Stimulated activated naive CD8-positive, alpha-beta T cell treated with anti-CD3 and anti-CD28 coated beads, Interleukin-15, Interleukin-2, amounts not matched to agents 100 ng/mL and 50 ng/mL, for 24 hours (primary cell): Measurements from ENCODE around the gene MYOM1.
"Not testable (repeated sequence)": the region's sequence is repeated elsewhere in the genome, so short reads cannot be mapped to it uniquely, and the experiment has no call there.

Experiments
- H3K27ac Mint-ChIP-seq: one replicate; pipeline ENCODE4 v1.8.0; 2021; ENCODE audit warnings: mild to moderate bottlenecking, mixed read lengths
- H3K27me3 Mint-ChIP-seq: one replicate; pipeline ENCODE4 v1.8.0; 2021; ENCODE audit warnings: mixed read lengths
- H3K36me3 Mint-ChIP-seq: one replicate; pipeline ENCODE4 v1.8.0; 2021; ENCODE audit warnings: low read depth, mixed read lengths
- H3K4me1 Mint-ChIP-seq: one replicate; pipeline ENCODE4 v1.8.0; 2021; ENCODE audit warnings: low read depth, mixed read lengths
- H3K4me3 Mint-ChIP-seq: one replicate; pipeline ENCODE4 v1.8.0; 2021; ENCODE audit warnings: mild to moderate bottlenecking, mixed read lengths
- H3K9me3 Mint-ChIP-seq: one replicate; pipeline ENCODE4 v1.8.0; 2021; ENCODE audit warnings: mixed read lengths

The MYOM1 gene

DNA sequence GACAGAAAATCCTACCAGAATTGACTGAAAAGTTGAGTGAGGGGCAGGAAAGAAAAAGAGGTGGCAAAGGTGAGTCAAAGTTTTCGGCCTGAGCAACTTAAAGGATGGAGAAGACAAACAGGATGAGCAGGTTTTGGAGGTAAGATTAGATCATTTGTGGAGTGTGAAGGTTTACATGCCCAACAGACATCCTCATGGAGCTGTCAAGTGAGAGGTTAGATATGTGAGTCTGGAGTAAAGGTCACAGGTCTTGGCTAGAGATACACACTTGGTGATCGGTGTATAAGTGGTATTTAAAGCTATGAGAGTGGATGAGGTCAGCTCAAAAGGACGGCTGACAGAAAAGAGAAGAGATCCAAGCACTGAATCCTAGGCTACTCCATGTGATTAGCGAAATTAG, 16.7 kb upstream of the MYOM1 start:
- Mint-ChIP-seq H3K9me3 (peaks cover 7% of the 10 kb centered on the region), H3K4me1 (no peaks in the 10 kb centered on the region), H3K27me3 (no peaks in the 10 kb centered on the region), H3K27ac (no peak overlapping the region), H3K36me3 (peaks cover 17% of the 10 kb centered on the region), H3K4me3 (no peak overlapping the region)

DNA sequence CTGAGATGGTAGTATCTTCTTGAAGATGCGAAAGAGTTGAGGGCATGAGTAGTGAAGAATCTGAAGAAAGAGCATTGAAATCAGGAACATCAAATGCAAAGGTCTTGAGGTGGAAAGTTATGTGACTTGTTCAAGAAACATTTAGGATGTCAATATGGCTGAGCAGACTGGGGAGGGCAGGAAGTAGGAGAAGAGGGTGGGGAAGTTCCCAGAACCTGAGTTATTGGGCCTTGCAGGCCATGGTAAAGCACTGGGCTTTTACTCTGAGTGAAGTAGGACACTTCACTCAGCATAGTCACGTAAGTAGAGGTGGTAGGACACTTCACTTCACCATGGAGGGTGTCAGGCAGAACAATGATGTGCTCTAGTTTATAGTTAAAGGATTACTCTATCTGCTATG, 16.1 kb upstream of the MYOM1 start:
- H3K36me3 Mint-ChIP-seq, result peaks cover 15% of the 10 kb centered on the region
- H3K9me3 Mint-ChIP-seq, result peaks cover 5% of the 10 kb centered on the region

DNA sequence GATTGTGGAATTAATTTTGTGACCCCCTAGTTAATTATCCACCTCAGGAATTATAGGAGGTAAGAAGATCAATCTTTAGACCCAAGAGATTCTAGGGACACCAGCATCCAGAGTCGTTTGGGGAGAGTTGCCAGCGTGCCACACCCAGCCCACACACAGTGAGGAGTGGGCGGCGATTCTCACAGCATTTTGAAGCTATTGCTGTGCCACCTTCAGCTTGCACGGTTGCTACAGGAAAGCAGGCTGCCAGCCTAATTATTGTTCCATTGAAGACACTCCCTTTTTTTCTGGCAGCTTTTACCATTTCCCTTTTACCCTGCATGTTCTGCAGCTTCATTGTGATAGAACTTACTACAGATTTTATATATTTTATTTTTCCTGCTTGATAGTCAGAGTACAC, 14.7 kb upstream of the MYOM1 start:
- Mint-ChIP-seq H3K4me1 (no peaks in the 10 kb centered on the region), H3K27ac (no peak overlapping the region), H3K4me3 (no peak overlapping the region), H3K36me3 (peaks cover 11% of the 10 kb centered on the region), H3K27me3 (no peaks in the 10 kb centered on the region), H3K9me3 (no peaks in the 10 kb centered on the region)

More for the DNA sequence above, 16.1 kb upstream of the MYOM1 start:
- Mint-ChIP-seq H3K27me3 (no peaks in the 10 kb centered on the region), H3K4me3 (no peak overlapping the region), H3K4me1 (no peaks in the 10 kb centered on the region), H3K27ac (no peak overlapping the region)

DNA sequence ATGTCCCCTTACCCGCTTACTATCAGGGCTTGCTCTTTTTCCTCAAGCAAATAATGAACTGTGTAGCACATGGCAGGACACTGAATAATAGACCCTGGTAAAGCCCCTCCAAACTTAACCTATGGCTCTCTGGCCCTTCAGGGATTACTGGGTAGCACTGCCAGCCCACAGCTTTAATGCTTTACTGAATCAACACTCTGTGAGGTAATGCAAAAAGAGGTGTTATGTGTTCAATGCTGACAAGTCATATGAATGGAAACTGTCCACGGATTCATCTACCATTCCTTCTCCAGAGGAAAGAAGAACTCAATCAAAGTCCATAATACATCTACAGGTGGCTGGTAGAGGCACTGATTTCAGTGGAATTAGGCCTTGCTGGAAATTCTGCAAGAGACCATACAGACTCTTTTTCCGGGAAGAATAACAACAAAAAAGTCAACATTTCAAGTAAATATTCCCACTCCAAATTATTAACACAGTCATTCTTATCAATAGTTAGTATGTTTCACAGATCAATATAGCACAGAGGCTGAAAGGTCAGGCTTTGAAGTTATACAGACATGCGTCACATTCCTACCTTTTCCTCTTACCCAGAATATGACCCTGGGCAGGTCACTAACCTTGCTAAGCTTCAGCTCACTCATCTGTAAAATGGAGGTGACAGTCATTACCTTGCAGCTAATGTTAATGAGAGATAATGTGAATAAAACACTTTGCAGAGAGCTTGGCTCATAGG, 13.8 kb upstream of the MYOM1 start:
- no peaks in the 10 kb centered on the region for H3K9me3 Mint-ChIP-seq
- H3K4me1 Mint-ChIP-seq, result no peaks in the 10 kb centered on the region
- H3K27ac Mint-ChIP-seq, result no peak overlapping the region
- H3K36me3 Mint-ChIP-seq, result peaks cover 7% of the 10 kb centered on the region
- no peak overlapping the region for H3K4me3 Mint-ChIP-seq
- no peaks in the 10 kb centered on the region for H3K27me3 Mint-ChIP-seq

DNA sequence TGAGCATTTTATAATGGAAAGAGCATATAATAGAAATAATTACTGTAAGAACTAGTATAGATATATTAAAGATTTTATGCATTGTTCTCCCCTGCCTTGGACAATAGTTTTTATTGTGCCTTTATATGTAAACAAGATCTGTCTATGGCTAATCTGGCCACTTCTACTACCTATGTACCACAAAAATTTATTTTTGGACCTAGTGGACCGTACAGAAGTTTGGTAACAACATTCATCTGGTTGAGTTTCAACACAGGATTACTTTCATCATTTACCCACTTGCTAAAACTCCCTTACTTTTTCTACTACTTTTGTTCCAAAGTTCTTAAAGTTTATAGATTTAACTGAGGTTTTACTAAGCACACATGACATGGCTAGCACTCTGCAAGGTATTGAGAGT, 13.2 kb upstream of the MYOM1 start:
- H3K27me3 Mint-ChIP-seq, result no peaks in the 10 kb centered on the region
- H3K36me3 Mint-ChIP-seq, result peaks cover 7% of the 10 kb centered on the region
- H3K27ac Mint-ChIP-seq, result no peak overlapping the region
- H3K9me3 Mint-ChIP-seq, result no peaks in the 10 kb centered on the region
- no peak overlapping the region for H3K4me3 Mint-ChIP-seq
- H3K4me1 Mint-ChIP-seq, result no peaks in the 10 kb centered on the region

DNA sequence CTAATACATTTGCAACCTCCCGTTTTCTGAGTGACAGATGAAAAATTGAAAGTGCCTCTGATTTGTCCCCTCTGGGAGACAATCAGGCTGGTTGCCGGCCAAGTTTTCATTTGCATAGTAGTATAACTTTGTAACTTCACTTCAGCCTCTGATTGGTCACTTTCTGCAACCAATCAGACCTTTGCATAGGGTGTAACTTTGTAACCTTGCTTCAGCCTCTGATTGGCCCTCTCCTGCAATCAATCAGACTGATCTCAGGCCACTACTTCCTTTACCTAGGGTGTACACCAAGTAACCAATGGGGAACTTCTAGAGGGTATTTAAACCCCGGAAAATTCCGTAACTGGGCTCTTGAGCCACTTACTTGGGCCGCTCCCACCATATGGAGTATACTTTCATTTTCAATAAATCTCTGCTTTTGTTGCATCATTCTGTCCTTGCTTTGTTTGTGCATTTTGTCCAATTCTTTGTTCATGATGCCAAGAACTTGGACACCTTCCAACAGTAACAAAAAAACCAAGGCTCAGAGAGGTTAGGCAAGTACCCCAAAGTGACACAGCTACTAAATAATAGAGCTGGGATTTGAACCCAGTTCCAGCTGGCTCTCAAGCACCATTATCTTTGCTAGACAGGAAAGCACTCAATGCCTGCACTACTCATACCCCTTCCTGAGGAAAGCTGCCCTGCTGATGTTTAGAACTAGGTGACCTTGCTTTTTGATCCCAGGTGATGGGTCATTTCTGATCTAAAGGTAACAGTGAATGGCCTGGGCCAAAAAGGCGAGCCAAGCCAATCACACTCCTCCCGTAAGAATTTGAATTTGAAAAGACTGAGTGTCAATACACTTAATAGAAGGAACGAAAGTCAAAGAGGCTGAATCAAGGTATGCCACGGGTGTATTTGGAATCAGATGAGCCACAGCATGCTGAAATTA, 10.9 kb upstream of the MYOM1 start:
- no peak overlapping the region for H3K4me3 Mint-ChIP-seq
- no peaks in the 10 kb centered on the region for H3K27me3 Mint-ChIP-seq
- H3K4me1 Mint-ChIP-seq, result no peaks in the 10 kb centered on the region
- H3K27ac Mint-ChIP-seq, result no peak overlapping the region
- H3K9me3 Mint-ChIP-seq, result no peaks in the 10 kb centered on the region
- peaks cover 7% of the 10 kb centered on the region for H3K36me3 Mint-ChIP-seq

DNA sequence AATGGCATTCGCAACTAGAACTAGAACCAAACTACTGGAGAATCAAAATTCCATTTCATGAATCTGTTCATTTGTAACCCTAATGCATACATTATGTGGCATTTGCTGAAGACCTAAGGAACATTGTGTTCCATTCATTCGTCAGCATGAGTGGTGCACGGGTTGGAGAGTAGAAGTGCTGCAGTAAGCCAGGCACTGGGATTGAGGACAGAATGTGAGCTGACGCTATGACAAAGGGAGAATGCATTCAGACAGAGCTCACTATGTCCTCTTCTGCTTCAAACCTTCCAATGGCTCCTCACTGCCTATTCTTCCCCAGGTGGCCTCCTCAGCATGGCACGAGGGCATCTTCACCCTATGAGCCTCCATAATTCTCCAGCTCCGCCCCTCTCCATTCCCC, 6.3 kb upstream of the MYOM1 start:
- no peak overlapping the region for H3K27ac Mint-ChIP-seq
- H3K36me3 Mint-ChIP-seq, result peaks cover 4% of the 10 kb centered on the region
- H3K4me1 Mint-ChIP-seq, result peaks cover 3% of the 10 kb centered on the region
- H3K4me3 Mint-ChIP-seq, result no peak overlapping the region
- no peaks in the 10 kb centered on the region for H3K27me3 Mint-ChIP-seq
- no peaks in the 10 kb centered on the region for H3K9me3 Mint-ChIP-seq

DNA sequence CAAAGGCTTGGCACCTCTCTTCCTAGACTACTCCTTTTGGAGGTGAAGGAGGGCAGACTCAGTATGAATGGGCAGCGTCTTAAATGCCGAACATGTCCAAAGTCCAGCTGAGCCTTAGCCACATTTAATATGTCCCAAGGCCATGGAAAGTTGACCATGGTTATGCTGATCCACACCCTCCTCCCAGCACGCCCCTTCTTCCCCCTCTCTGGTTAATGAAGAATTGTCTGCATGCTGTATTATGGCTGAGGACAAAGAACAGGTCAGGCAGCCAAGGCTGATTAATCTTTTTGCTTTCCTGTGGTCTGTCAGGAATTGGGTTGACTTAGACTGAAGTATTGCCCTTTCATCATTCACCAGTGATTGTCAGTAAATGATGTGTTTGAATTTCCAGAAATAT, 5.8 kb upstream of the MYOM1 start:
- H3K27me3 Mint-ChIP-seq, result no peaks in the 10 kb centered on the region
- no peak overlapping the region for H3K27ac Mint-ChIP-seq
- H3K4me1 Mint-ChIP-seq, result peaks cover 3% of the 10 kb centered on the region
- H3K36me3 Mint-ChIP-seq, result no peaks in the 10 kb centered on the region
- no peaks in the 10 kb centered on the region for H3K9me3 Mint-ChIP-seq
- H3K4me3 Mint-ChIP-seq, result no peak overlapping the region

DNA sequence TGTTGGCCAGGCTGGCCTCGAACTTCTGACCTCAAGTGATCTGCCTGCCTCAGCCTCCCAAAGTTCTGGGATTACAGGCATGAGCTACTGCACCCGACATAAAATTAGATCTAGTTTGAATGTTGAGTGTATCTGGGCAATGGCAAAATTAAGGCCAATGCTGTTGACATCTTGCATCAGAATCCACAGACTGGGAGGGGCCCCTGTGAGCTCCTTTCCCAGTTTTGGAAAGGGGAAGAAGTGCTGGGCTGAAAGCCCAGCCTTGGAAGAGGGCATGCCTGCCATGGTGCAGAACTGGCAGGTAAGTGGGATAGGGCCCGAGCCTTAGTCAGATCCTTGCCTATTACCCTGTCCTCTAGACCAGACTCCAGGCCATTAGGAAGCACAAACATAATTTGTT, 4.5 kb upstream of the MYOM1 start:
- H3K27ac Mint-ChIP-seq, result no peak overlapping the region
- H3K27me3 Mint-ChIP-seq, result no peaks in the 10 kb centered on the region
- H3K4me1 Mint-ChIP-seq, result peaks cover 3% of the 10 kb centered on the region
- H3K4me3 Mint-ChIP-seq, result no peak overlapping the region
- no peaks in the 10 kb centered on the region for H3K9me3 Mint-ChIP-seq
- H3K36me3 Mint-ChIP-seq, result no peaks in the 10 kb centered on the region

DNA sequence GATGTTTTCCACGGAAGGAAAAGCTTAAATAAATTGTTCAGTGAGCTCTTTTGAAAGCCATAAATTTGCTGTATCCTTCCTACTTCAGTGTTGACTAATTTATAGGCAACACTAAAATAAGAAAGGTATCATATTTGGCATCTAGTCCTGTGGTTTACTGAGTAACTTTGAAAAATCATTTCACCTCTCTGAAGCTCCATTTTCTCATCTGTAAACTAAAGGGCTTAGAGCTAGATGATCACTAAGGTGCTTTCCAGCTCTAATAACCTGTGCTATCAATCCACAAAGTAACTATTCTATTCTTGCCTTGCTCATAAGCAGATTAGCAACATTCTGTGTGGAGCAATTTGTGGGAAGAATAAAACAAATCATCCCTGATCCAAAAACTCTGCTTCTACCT, 3.6 kb upstream of the MYOM1 start:
- H3K4me3 Mint-ChIP-seq, result no peak overlapping the region

DNA sequence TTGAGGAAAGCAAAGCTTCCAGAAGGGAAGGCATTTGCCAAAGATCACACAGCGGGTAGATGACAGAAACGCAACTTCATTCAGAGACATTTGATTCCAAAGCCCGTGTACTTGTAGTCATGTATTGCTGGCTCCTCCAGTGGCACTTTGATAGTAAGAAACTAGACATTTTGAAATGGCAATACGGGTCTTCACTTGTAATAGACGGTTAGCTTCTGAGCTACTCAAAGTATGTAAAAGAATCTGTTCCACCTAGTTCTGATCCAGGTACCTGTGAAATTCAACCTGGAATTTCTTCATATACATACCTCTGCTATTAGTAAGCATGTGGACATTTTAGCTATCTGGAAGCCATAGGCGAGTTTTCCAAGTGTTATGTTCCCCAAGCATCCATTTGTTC, 1.7 kb upstream of the MYOM1 start:
- no peaks in the 10 kb centered on the region for H3K9me3 Mint-ChIP-seq
- H3K4me1 Mint-ChIP-seq, result peaks cover 3% of the 10 kb centered on the region
- no peak overlapping the region for H3K4me3 Mint-ChIP-seq
- no peaks in the 10 kb centered on the region for H3K36me3 Mint-ChIP-seq
- H3K27me3 Mint-ChIP-seq, result no peaks in the 10 kb centered on the region
- no peak overlapping the region for H3K27ac Mint-ChIP-seq

More for the DNA sequence above, 3.6 kb upstream of the MYOM1 start:
- no peaks in the 10 kb centered on the region for H3K36me3 Mint-ChIP-seq
- H3K9me3 Mint-ChIP-seq, result no peaks in the 10 kb centered on the region
- H3K27me3 Mint-ChIP-seq, result no peaks in the 10 kb centered on the region
- H3K4me1 Mint-ChIP-seq, result peaks cover 3% of the 10 kb centered on the region
- H3K27ac Mint-ChIP-seq, result no peak overlapping the region

DNA sequence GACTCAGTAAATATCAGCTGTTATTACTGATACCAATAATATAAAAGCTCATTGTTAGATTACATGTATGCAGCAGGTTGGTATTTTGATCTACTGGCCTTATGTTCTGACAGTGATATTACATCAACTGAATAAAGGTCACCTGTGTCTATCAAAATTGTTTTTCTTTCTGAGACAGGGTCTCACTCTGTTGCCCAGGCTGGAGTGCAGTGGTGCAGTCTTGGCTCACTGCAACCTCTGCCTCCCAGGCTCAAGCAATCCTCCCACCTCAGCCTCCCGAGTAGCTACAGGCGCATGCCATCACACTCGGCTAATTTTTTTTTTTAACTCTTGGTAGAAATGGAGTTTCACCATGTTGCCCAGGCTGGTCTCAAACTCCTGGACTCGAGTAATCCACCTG, 1.1 kb upstream of the MYOM1 start:
- H3K4me1 Mint-ChIP-seq, H3K9me3 Mint-ChIP-seq, H3K27ac Mint-ChIP-seq, H3K36me3 Mint-ChIP-seq, H3K27me3 Mint-ChIP-seq, H3K4me3 Mint-ChIP-seq: not testable (repeated sequence)

DNA sequence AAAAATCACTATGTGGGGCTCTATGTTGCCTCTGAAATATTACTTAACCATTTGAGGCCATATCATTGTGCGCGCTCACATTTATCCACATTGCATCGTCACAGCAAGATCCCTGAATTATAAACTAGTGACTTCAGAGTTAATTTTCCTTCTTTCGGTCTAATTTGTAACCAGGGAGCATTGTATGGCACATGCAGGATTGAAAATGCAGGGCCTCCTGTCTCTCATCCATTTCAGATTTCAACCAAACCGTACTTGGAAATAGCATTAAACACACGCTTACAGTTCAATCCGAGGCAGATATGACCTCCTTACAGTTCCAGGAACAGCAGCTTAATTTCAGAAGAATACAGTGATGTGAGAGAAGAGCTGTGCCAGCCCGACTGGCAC, 532 bp downstream of the MYOM1 start:
- Mint-ChIP-seq H3K27me3 (no peaks in the 10 kb centered on the region), H3K9me3 (no peaks in the 10 kb centered on the region), H3K4me3 (no peak overlapping the region), H3K36me3 (no peaks in the 10 kb centered on the region), H3K27ac (no peak overlapping the region), H3K4me1 (peaks cover 3% of the 10 kb centered on the region)

DNA sequence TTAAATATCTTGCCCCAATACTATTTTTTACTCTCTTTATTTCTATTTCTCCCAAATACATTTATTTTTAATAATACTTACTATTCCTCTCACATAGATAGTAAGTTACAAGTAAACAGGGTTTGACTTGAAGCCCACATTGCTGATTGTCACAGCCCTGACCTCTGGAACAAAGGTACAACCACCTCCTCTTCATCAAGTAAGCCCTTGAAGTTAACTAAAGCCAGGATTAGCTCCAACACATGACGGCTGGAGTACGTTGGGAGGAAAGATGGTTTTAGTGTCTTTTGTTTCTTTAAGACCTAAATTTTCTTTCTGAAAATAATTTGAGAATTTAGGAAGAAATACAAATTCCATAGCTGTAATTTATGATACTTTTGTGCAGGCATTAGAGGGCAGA, 949 bp downstream of the MYOM1 start:
- Mint-ChIP-seq H3K9me3 (no peaks in the 10 kb centered on the region), H3K27ac (no peak overlapping the region), H3K4me3 (no peak overlapping the region), H3K36me3 (no peaks in the 10 kb centered on the region), H3K4me1 (peaks cover 4% of the 10 kb centered on the region), H3K27me3 (no peaks in the 10 kb centered on the region)

DNA sequence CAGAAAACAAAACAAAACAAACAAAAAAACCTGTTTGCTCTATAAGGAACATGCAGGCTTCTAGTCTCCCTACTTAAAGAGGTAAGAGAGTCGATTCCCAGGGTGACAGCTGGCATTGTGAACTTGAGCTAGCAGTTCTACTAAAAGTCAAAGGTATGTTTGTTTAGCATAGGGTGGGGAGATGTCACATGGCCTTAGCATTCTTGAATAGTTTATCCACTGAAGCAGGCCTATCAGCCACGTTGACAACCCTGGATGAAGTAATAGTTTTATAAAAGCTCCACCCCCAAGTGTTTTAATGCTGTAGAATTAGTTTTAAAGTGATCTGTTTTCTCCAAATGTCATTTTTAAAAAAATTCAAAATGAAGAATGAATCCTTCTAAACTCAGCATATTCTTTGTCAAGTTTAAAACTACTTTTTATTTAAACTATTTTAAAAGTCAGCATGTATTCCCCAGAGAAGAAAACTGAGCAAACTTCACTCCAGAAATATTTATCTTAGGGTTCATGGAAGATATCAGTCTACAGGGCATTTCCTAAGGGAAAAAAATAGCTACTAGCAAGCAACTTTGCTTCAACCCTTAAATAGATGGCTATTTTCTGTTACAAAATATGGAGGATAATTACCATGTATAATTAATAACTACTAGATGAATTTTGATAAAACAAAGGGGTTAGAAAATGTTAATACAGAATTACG, 1.7 kb downstream of the MYOM1 start:
- Mint-ChIP-seq H3K36me3 (no peaks in the 10 kb centered on the region), H3K4me3 (no peak overlapping the region), H3K27ac (no peak overlapping the region), H3K27me3 (no peaks in the 10 kb centered on the region), H3K4me1 (peaks cover 8% of the 10 kb centered on the region), H3K9me3 (no peaks in the 10 kb centered on the region)
